OCI-LY7 (cell line): ENCODE results near the gene CDH7.

Source experiments
- EZH2phosphoT487 ChIP-seq: fragments of 200-600 bp; sonication (generic); IDR thresholded peaks from 2 replicates; pipeline ENCODE4 v1.6.1; 2018; ENCODE audit warnings: low read depth, borderline replicate concordance, mild to moderate bottlenecking, mixed run types, antibody characterized with exemption, low read length, moderate library complexity, mixed read lengths
- TF ChIP-seq, protein P1 (sequence below): fragments of 200-600 bp; sonication (generic); conservative IDR thresholded peaks from 2 replicates; pipeline ENCODE4 v1.5.1; 2014; ENCODE audit warnings: mild to moderate bottlenecking, antibody characterized with exemption, low read length, moderate library complexity, mixed read lengths

DNA sequence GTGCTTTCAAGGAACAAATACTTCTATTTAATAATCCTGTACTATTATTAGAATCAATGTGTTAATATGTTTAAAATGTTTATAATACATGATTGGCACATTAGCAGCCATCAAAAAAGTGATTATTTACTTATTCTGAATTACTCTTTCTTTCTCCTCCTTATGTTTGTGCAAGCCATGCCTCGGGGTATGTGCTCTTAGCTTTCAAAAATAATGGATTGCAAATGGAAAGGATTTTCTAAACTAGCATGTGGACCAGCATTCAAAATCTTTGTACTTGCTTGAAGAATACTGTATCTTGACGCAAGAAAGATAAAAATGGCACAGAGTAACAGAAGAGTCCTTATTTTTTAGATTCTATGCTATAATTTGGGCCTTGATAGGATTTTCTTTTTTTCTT lies 156.5 kb downstream of the CDH7 start:
- TF ChIP-seq, protein P1, sequence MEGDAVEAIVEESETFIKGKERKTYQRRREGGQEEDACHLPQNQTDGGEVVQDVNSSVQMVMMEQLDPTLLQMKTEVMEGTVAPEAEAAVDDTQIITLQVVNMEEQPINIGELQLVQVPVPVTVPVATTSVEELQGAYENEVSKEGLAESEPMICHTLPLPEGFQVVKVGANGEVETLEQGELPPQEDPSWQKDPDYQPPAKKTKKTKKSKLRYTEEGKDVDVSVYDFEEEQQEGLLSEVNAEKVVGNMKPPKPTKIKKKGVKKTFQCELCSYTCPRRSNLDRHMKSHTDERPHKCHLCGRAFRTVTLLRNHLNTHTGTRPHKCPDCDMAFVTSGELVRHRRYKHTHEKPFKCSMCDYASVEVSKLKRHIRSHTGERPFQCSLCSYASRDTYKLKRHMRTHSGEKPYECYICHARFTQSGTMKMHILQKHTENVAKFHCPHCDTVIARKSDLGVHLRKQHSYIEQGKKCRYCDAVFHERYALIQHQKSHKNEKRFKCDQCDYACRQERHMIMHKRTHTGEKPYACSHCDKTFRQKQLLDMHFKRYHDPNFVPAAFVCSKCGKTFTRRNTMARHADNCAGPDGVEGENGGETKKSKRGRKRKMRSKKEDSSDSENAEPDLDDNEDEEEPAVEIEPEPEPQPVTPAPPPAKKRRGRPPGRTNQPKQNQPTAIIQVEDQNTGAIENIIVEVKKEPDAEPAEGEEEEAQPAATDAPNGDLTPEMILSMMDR = no peak
- TF ChIP-seq EZH2phosphoT487 = no peak
